Measurements from ENCODE around the gene OR5H14.
"Not testable (repeated sequence)": the region's sequence is repeated elsewhere in the genome, so short reads cannot be mapped to it uniquely, and the experiment has no call there.

OR5H14 gene

DNA sequence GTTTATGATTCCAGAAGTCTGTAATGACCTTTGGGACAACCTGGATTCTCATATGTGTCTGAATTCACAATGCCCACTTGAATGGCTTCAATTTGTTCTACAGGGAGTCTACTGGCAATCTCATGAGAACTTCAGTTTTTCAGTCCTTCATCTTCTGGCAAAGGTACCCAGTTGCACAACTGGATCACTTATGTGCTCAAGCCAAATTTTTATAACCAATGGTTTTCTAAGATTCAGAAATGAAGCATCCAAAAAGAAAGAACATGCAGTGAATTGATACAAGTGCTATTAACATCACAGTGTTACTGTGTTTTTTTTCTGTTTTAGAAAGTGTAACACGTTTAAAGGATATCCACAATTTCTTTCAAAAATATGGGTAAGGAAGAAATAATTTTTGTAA is at the start of gene OR5H14:
TSS of gene OR5H14 (plus strand) at position 301 of the 400 bp plus-strand sequence. CDS start 1,907 bp downstream, outside the sequence.
- Histone ChIP-seq H3K27ac (ENCODE audit: low read depth, low read length) (no peak within 1 kb of the TSS), H3K9me3 (ENCODE audit: control insufficient read depth, insufficient read depth, low read length) (no peaks in the 10 kb centered on the region), H3K36me3 (ENCODE audit: control insufficient read depth, insufficient read depth, low read length) (no peaks in the 10 kb centered on the region), H3K4me1 (ENCODE audit: control insufficient read depth, insufficient read depth, low read length) (no peaks in the 10 kb centered on the region), H3K27me3 (ENCODE audit: control insufficient read depth, insufficient read depth, low read length) (no peaks in the 10 kb centered on the region), H3K9ac (ENCODE audit: low read depth, low read length) (no peak within 1 kb of the TSS), H3K4me3 (ENCODE audit: low read depth, low read length) (no peak within 1 kb of the TSS)

DNA sequence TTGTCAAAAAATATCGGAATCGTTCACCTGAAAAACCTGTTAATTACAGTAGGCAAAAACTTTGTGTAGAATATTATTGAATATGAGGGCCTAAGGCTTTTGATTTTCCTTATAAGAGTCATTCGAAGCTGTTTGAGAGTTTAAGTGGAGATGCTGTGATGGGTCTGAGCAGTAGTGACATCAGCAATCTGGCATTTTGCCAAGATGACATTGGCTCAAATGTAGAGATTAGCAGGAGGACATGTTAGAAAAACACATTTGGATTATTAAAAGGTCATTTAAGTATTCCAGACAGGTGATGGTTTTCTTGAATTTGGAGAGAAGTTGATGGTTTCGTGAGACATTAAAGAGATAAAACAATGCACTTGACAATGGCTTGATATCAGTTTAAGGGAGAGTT is 47.4 kb upstream of the OR5H14 start:
- Histone ChIP-seq H3K4me1 (ENCODE audit: control insufficient read depth, insufficient read depth, low read length) (no peaks in the 10 kb centered on the region), H3K9me3 (ENCODE audit: control insufficient read depth, insufficient read depth, low read length) (no peaks in the 10 kb centered on the region), H3K27me3 (ENCODE audit: control insufficient read depth, insufficient read depth, low read length) (no peaks in the 10 kb centered on the region), H3K27ac (ENCODE audit: low read depth, low read length) (no peak overlapping the region), H3K9ac (ENCODE audit: low read depth, low read length) (no peak overlapping the region), H3K36me3 (ENCODE audit: control insufficient read depth, insufficient read depth, low read length) (no peaks in the 10 kb centered on the region), H3K4me3 (ENCODE audit: low read depth, low read length) (no peak overlapping the region)

DNA sequence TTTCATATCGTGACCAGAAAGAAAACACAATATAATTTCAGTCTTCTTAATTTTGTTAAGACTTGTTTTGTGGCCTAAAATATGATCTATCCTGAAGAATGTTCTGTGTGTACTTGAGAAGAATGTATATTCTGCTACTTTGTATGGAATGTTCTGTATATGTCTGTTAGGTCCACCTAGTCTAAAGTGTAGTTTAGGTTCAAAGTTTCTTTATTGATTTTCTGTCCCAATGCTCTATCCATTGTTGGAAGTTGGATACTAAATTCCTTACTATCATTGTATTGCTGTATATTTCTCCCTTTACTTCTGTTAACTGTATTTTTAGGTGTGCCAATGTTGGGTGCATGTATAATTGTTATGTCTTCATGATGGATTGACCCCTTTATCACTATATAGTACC is 39.1 kb upstream of the OR5H14 start:
- H3K4me1 ChIP-seq (ENCODE audit: control insufficient read depth, insufficient read depth, low read length) = no peaks in the 10 kb centered on the region
- H3K9ac ChIP-seq (ENCODE audit: low read depth, low read length) = no peak overlapping the region
- H3K4me3 ChIP-seq (ENCODE audit: low read depth, low read length) = no peak overlapping the region
- peaks cover 21% of the 10 kb centered on the region for H3K9me3 ChIP-seq (ENCODE audit: control insufficient read depth, insufficient read depth, low read length)
- no peak overlapping the region for H3K27ac ChIP-seq (ENCODE audit: low read depth, low read length)
- no peaks in the 10 kb centered on the region for H3K27me3 ChIP-seq (ENCODE audit: control insufficient read depth, insufficient read depth, low read length)
- H3K36me3 ChIP-seq (ENCODE audit: control insufficient read depth, insufficient read depth, low read length) = no peaks in the 10 kb centered on the region

DNA sequence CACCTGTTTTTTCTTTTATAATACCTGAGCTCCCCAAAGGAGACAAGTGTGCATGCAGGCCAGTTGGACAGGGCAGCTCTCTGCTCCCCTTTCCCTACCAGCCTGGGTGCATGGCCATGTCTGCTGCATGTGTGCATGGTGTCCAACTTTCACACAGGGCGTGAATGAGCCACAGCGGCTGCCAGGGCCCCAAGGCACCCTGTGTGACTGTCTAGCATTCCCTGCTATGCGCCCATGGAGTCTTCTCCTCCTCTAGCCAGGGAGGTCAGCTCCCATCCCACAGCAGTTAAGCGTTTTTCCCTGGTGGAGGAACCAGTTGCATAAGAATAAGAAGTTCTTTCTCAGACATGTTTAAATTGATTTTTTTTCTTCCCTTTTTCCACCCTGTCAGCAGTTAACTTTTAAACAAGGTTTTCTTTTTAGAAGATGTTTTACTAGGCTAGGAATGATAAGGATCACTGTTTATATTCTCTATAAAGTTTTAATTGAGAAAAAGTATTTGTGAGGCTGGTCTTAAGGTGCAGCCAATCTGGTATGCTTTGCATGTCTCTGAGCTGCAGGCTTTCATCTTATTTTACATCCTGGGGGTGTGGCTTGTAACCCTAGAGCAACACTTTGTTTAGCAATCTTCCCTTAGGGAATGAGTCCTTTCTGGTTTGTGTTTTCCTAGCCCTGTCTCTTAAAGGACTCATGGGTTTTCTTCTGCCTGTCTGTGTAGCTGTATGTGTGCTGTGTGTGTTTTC is 37.3 kb upstream of the OR5H14 start:
- Histone ChIP-seq H3K9ac (ENCODE audit: low read depth, low read length) (no peak overlapping the region), H3K27ac (ENCODE audit: low read depth, low read length) (no peak overlapping the region), H3K9me3 (ENCODE audit: control insufficient read depth, insufficient read depth, low read length) (peaks cover 21% of the 10 kb centered on the region), H3K27me3 (ENCODE audit: control insufficient read depth, insufficient read depth, low read length) (no peaks in the 10 kb centered on the region), H3K4me1 (ENCODE audit: control insufficient read depth, insufficient read depth, low read length) (no peaks in the 10 kb centered on the region), H3K36me3 (ENCODE audit: control insufficient read depth, insufficient read depth, low read length) (no peaks in the 10 kb centered on the region), H3K4me3 (ENCODE audit: low read depth, low read length) (no peak overlapping the region)

DNA sequence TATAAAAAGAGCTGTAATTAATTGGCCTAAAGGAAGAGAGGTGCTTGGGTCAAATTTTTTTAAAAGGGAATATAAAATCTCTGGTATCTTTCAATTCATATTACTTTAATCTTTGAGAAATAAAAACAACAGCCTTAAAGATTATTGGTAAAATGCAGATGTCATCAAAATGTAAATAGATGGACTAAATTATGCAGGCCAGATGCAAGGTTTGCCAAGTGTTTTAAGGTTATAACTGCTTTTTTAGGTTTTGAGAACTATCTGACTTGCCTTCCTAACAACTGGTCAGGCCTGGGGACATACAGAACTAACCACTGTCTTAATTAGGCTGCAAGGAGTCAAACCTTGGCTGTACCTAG is 36.8 kb upstream of the OR5H14 start:
- H3K9ac ChIP-seq (ENCODE audit: low read depth, low read length) = no peak overlapping the region
- no peak overlapping the region for H3K27ac ChIP-seq (ENCODE audit: low read depth, low read length)
- H3K27me3 ChIP-seq (ENCODE audit: control insufficient read depth, insufficient read depth, low read length) = no peaks in the 10 kb centered on the region
- H3K36me3 ChIP-seq (ENCODE audit: control insufficient read depth, insufficient read depth, low read length) = no peaks in the 10 kb centered on the region
- H3K4me3 ChIP-seq (ENCODE audit: low read depth, low read length) = no peak overlapping the region
- no peaks in the 10 kb centered on the region for H3K4me1 ChIP-seq (ENCODE audit: control insufficient read depth, insufficient read depth, low read length)
- peaks cover 21% of the 10 kb centered on the region for H3K9me3 ChIP-seq (ENCODE audit: control insufficient read depth, insufficient read depth, low read length)

DNA sequence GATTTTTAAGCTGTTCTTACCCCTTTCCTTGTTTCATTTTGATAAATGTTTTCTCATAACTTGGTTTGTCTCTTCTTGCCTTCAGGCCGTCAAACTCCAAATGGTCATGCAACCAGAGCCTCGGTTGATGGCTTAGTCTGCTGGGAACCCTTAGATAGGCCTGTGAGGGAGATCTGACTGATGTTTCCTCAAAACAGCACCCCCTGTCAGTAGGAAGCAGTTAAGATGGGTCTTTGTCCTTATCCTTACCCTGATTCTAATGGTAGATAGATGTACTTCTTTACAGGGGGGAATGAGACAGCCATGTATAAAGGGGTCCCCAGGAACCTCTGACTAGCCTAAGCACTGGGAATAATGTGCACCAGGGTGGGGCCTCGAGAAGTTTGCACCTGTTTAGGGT is 33.0 kb upstream of the OR5H14 start:
- H3K4me3 ChIP-seq (ENCODE audit: low read depth, low read length) = no peak overlapping the region
- H3K9ac ChIP-seq (ENCODE audit: low read depth, low read length) = no peak overlapping the region
- no peaks in the 10 kb centered on the region for H3K27me3 ChIP-seq (ENCODE audit: control insufficient read depth, insufficient read depth, low read length)
- H3K36me3 ChIP-seq (ENCODE audit: control insufficient read depth, insufficient read depth, low read length) = no peaks in the 10 kb centered on the region
- no peak overlapping the region for H3K27ac ChIP-seq (ENCODE audit: low read depth, low read length)
- peaks cover 21% of the 10 kb centered on the region for H3K9me3 ChIP-seq (ENCODE audit: control insufficient read depth, insufficient read depth, low read length)
- H3K4me1 ChIP-seq (ENCODE audit: control insufficient read depth, insufficient read depth, low read length) = no peaks in the 10 kb centered on the region

DNA sequence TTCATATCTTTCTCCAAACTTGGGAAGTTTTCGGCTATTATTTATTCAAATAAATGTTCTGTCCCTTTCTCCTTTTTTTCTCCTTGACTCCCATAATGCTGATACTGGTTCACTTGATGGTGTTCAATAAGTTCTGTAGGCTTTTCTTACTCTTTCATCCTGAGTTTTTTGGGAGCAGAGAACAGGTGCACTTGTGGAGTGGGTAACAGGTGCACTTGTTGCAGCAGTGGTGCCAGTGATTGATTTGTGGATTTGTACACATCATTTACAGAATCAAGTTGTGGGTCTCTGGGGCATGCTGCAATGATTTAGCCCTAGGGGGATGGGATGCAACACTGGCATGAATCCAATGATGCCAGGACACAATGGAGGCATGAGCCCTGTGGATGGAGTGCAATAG is 31.6 kb upstream of the OR5H14 start:
- Histone ChIP-seq H3K9ac (ENCODE audit: low read depth, low read length) (no peak overlapping the region), H3K9me3 (ENCODE audit: control insufficient read depth, insufficient read depth, low read length) (peaks cover 15% of the 10 kb centered on the region), H3K27me3 (ENCODE audit: control insufficient read depth, insufficient read depth, low read length) (no peaks in the 10 kb centered on the region), H3K27ac (ENCODE audit: low read depth, low read length) (no peak overlapping the region), H3K4me3 (ENCODE audit: low read depth, low read length) (no peak overlapping the region), H3K36me3 (ENCODE audit: control insufficient read depth, insufficient read depth, low read length) (no peaks in the 10 kb centered on the region), H3K4me1 (ENCODE audit: control insufficient read depth, insufficient read depth, low read length) (no peaks in the 10 kb centered on the region)

DNA sequence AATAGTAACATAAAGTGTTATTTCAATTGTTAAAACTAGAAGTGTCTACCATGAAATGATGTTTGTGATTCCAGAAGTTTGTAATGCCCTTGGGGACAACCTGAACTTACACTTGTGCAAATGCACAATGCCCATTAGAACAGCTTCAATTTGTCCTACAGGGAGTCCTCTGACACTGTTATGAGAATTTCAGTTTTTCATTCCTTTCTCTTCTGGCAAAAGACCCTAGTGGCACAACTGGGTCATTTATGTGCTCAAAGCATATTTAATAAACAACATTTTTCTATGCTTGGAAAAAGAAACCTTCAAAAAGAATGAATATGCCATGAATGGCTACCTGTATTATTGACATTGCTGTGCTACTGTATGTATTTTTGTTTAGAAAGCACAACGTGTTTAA is 16.9 kb upstream of the OR5H14 start, which contains the start of gene OR5H1:
TSS of gene OR5H1 (plus strand) at position 301 of the 400 bp plus-strand sequence. CDS start 1,977 bp downstream, outside the sequence.
- H3K36me3 ChIP-seq (ENCODE audit: control insufficient read depth, insufficient read depth, low read length) = no peaks in the 10 kb centered on the region
- H3K27me3 ChIP-seq (ENCODE audit: control insufficient read depth, insufficient read depth, low read length) = no peaks in the 10 kb centered on the region
- H3K4me1 ChIP-seq (ENCODE audit: control insufficient read depth, insufficient read depth, low read length) = no peaks in the 10 kb centered on the region

DNA sequence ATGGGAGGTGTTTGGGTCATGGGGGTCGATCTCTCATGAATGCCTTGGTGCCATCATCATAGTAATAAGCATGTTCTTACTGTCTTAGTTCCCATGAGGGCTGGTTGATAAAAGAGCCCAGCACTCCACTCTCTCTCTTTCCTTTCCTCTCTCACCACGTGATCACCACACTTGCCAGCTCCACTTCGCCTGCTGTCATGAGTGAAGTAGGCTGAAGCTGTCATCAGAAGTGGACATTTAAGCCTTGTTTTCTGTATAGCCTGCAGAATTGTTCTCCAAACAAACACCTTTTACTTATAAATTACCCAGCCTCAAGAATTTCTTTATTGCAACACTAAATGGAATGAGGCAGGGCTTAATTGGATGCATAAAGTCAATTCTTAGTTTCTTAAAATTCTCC is 10.6 kb upstream of the OR5H14 start:
- H3K27me3 ChIP-seq (ENCODE audit: control insufficient read depth, insufficient read depth, low read length) = no peaks in the 10 kb centered on the region
- no peak overlapping the region for H3K9ac ChIP-seq (ENCODE audit: low read depth, low read length)
- H3K27ac ChIP-seq (ENCODE audit: low read depth, low read length) = no peak overlapping the region
- no peaks in the 10 kb centered on the region for H3K36me3 ChIP-seq (ENCODE audit: control insufficient read depth, insufficient read depth, low read length)
- no peak overlapping the region for H3K4me3 ChIP-seq (ENCODE audit: low read depth, low read length)
- peaks cover 10% of the 10 kb centered on the region for H3K4me1 ChIP-seq (ENCODE audit: control insufficient read depth, insufficient read depth, low read length)
- no peaks in the 10 kb centered on the region for H3K9me3 ChIP-seq (ENCODE audit: control insufficient read depth, insufficient read depth, low read length)

More for the DNA sequence above, 16.9 kb upstream of the OR5H14 start, which contains the start of gene OR5H1:
- Histone ChIP-seq H3K9me3 (ENCODE audit: control insufficient read depth, insufficient read depth, low read length) (no peaks in the 10 kb centered on the region), H3K4me3 (ENCODE audit: low read depth, low read length) (no peak within 1 kb of the TSS), H3K27ac (ENCODE audit: low read depth, low read length) (no peak within 1 kb of the TSS), H3K9ac (ENCODE audit: low read depth, low read length) (no peak within 1 kb of the TSS)

DNA sequence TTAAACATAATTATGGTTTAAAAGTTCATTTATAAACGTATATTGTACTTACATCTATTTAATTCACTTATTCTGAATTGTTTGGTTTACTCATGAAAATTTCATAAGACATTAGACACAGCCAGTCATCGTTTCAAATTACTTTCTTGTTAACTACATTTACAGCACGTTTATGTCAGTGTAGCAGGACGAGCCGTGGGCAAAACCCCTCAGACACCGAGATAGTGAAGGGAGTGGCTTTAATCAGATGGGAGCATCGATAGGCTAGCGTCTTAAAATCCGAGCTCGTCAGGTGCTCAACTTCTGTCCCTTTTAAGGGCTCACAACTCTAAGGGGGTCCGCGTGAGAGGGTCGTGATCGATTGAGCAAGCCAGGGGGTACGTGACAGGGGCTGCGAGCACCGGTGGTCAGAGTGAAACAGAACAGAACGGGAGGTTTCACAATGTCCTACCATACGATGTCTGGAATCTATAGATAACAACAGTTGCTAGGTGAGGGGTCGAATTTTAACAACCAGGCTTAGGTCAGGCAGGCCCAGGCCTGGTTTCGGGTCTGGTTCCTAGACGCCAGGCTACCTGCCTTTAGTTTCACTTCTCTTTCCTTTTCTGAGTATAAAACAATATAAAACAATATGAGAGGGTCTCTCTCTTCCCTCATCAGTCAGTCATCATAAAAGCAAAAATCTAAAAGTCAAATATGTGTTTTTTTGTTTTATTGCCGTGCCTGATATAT is 9.3 kb upstream of the OR5H14 start:
- not testable (repeated sequence) for H3K27me3 ChIP-seq (ENCODE audit: control insufficient read depth, insufficient read depth, low read length); H3K9ac ChIP-seq (ENCODE audit: low read depth, low read length); H3K4me3 ChIP-seq (ENCODE audit: low read depth, low read length); H3K4me1 ChIP-seq (ENCODE audit: control insufficient read depth, insufficient read depth, low read length); H3K27ac ChIP-seq (ENCODE audit: low read depth, low read length); H3K9me3 ChIP-seq (ENCODE audit: control insufficient read depth, insufficient read depth, low read length); H3K36me3 ChIP-seq (ENCODE audit: control insufficient read depth, insufficient read depth, low read length)

DNA sequence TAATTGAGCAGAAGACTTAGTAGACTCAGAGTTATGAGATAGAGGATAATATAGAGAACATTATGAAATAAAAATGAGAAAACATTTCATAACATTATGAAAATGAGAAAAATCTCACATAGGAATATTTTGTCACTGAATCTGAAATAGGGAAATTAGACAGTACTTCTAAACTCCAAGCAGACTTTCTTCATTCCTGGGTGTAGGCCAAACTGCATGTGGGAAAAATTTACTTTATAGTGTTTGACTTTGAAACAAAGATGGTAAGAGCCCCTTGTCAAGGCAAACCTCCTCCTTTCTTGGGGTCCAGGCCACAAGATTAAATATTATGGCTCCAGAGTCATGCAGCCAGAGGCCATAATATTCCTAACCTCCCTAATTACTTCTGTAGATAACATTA is 6.7 kb upstream of the OR5H14 start:
- Histone ChIP-seq H3K36me3 (ENCODE audit: control insufficient read depth, insufficient read depth, low read length) (no peaks in the 10 kb centered on the region), H3K27me3 (ENCODE audit: control insufficient read depth, insufficient read depth, low read length) (no peaks in the 10 kb centered on the region), H3K4me1 (ENCODE audit: control insufficient read depth, insufficient read depth, low read length) (peaks cover 10% of the 10 kb centered on the region), H3K4me3 (ENCODE audit: low read depth, low read length) (no peak overlapping the region), H3K9ac (ENCODE audit: low read depth, low read length) (no peak overlapping the region), H3K27ac (ENCODE audit: low read depth, low read length) (no peak overlapping the region), H3K9me3 (ENCODE audit: control insufficient read depth, insufficient read depth, low read length) (no peaks in the 10 kb centered on the region)
